T1000 (cell line): ENCODE measurements around the gene TNFAIP8L2.
"Not testable (repeated sequence)": the region's sequence is repeated elsewhere in the genome, so short reads cannot be mapped to it uniquely, and the experiment has no call there.

Source experiments
- DNase-seq: peaks from one replicate; lab custom pipeline; 2025; ENCODE audit warnings: mixed read lengths; lab: John Stamatoyannopoulos, UW

The TNFAIP8L2 gene

DNA sequence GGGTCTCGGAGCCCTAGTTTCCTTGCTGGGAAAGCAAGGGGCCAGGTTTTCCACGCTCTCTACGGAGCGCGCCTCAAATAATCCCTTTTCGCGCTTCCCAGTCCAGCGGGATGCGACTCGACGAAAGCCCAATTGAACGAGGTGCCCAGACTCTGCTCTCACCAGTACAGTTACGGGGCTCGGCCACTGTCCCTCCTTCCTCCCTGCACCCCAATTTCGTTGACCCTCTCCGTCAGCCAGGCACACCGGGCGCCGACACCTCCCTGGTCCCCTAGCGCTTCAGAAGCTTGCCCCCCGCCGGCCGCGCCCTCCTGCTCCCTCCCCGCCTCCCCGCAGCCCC is 10.4 kb upstream of the TNFAIP8L2 start:
- DNase-seq: peak; percentile 42

DNA sequence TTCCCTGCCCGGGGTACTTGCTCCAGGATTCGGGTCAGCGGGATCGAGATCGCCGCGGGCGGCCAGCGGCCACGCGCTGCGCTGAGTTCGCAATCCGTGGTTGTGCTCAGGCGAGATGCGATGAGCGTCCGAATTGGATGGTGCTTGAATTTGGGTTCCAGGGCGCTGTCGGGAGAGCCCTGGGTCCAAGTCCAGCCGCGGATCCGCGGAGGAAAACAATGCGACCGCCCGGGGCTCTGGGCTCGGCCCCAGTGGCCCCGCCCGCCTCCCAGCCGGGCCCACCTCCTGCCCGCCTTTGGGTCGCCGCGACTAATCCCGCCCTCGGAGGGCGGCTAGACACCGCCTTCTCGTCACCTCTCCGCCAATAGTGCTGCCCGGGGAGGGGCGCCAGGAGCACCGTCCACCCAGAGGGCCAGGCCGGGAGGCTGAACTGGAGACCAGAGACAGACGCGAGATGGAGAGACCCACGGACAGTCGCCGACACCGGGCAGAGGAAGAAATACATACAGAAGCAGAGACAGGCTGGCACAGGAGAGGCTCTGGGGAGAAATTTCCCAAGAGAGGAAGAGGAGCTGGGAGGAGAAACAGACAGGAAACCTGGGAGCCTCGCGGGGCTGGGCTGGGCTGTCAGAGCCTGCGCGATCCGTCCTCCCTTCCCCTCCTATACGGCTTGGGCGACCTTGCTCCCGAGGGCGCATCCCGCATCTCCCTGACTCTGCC is 9.9 kb upstream of the TNFAIP8L2 start, which contains the start of gene SEMA6C:
Gene SEMA6C (minus strand): TSS at position 220 of the 720 bp plus-strand sequence. CDS start 4,010 bp downstream, outside the sequence.
- DNase-seq: peak; percentile 95

DNA sequence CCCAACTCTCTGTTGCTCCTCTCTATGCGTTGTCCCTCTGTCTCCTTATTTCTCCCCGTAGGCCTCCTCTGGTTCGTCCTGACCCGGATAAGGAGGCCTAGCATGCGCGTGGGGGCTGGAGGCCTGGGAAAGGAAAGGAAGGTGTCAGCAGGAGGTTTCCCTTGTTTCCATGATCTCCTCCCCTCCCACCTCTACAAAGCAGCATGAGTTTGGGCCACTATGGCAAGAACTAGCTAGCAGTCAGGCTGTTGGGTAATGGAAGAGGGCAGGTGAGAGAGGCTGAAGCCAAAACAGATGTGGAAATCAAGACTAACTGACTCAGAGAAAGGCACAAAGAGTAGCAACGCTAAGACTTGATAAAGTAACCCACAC is 9.3 kb upstream of the TNFAIP8L2 start:
- DNase-seq: no peak

- DNase-seq: no peak
Observed at GRCh38 chr1:151147665-151148064, 8.8 kb upstream of the TNFAIP8L2 start.

DNA sequence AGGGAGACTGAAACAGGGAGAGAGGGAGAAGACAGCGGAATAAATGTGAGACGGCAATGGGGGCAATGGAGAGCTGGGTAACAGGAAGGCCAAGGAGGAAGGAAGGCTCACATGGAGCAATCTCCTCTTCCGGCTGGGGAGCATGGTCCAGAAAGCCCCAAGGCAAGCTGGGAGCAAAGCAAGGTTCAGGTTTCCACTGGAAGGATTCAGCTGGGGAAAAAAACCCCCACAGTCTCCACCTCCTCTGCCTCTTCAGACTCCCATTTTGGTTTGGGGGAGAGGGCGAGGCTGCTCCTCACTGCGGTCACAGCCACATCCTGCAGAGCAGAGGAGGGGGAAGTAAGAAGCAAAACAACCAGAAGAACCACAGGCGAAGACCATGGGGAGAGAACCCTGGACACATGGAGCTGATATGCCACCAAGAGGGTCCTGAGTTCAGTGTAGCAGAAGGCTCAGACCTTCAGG is 650 bp downstream of the TNFAIP8L2 start:
- DNase-seq: no peak

GRCh38 chr1:151158326-151158725 is 1.9 kb downstream of the TNFAIP8L2 start:
- DNase-seq: no peak

DNA sequence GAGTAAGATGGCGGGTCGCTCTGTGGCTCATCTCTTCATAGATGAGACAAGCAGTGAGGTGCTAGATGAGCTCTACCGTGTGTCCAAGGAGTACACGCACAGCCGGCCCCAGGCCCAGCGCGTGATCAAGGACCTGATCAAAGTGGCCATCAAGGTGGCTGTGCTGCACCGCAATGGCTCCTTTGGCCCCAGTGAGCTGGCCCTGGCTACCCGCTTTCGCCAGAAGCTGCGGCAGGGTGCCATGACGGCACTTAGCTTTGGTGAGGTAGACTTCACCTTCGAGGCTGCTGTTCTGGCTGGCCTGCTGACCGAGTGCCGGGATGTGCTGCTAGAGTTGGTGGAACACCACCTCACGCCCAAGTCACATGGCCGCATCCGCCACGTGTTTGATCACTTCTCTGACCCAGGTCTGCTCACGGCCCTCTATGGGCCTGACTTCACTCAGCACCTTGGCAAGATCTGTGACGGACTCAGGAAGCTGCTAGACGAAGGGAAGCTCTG is 2.4 kb downstream of the TNFAIP8L2 start:
- no peak for DNase-seq

DNA sequence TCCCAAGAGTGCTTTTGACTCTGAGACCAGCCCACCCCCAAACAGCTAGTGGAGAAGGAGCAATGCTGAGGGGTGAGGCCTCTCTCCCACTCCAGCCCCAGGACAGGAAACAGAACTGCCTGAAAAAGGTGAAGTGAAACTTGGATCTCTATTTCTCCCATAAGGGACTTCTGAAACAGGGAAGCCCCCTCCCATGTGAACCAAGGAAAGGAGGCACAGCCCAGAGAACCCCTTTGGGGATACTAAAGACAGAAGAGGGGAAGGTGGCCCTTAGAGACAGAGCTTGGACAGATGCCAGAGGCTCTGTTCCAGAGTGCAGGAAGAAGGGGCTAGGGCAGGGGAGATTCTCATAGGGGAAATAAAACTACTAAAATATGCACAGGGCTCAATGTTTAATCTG is 2.9 kb downstream of the TNFAIP8L2 start:
- no peak for DNase-seq

- no peak for DNase-seq
Observed at GRCh38 chr1:151164732-151165280, 8.4 kb downstream of the TNFAIP8L2 start.

- no peak for DNase-seq
Observed at GRCh38 chr1:151165281-151165737, 8.9 kb downstream of the TNFAIP8L2 start.

DNA sequence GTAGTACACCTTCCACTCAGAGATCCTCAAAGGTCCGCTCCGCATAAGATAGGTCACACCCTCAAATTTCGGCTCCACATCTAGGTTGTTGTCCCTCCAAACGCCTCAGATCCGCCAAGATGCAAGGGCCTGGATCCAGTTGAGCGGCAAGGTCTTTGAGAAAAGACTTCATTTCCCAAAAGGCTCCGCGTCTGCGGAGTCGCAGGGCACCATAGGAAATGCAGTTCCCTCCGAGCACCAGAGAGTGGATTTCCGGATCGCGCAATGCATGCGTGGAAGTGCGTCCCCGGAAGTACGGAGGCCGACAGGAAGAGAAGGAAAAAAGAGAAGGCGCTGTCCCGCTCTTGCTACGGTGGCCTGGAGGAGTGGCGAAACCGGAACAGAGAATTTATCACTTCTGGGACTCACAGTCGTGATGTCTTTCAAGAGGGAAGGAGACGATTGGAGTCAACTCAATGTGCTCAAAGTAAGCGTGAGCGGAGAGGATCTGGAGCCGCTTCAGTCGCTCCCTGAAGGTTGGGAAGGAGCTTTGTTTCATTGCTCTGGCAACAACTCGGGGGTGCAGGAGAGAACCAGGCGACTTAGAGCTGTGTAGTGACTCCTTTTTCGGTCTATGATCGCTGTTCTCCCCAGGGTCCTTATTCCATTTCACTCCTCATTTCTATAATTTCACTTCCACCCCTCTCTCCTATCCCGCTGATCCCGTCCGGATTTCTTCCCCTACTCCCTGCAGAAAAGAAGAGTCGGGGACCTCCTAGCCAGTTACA is 9.5 kb downstream of the TNFAIP8L2 start, which contains the start of the genes LYSMD1 and SCNM1:
Gene LYSMD1 (minus strand): TSS at position 165 of the 767 bp plus-strand sequence. CDS start 644 bp downstream, outside the sequence.
Gene SCNM1 (plus strand): TSS at position 407 of the 767 bp plus-strand sequence. CDS start 9 bp downstream, at position 416.
- DNase-seq: peak; percentile 94

- DNase-seq: no peak
Observed at GRCh38 chr1:151166505-151166956, 10.1 kb downstream of the TNFAIP8L2 start.

DNA sequence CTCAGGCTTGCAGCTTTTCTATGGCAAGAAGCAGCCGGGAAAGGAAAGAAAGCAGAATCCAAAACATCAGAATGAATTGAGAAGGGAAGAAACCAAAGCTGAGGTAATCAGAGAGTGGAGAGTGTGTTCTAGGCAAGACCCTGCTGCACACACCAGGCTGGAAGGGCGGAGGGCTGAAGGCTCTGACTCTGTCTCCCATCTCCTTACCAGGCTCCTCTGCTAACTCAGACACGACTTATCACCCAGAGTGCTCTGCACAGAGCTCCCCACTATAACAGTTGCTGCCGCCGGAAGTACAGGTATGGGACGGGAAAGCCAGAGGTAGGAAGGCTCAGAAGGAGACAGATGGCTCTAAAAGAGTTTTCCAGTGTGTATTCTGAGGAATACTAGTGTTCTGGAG is 10.7 kb downstream of the TNFAIP8L2 start:
- DNase-seq: no peak

DNA sequence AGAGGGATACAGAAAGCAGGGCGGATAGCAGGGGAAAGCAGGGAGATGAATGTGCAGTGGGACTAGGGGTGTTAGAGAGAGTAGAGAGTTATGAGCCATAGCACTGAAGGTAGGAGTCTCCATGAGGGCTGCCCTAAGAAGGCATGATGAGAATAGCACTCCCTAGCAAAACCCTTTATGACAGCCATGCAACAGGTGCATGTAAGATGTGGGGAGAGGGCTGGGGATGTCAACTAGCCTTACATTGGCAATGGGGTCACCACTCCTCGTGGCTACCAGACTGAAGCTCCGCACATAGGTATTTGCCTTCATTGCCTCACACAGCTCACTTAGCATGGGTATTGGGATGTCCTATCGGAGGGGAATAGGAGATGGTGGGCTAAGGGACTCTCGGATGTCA is 14.7 kb downstream of the TNFAIP8L2 start:
- DNase-seq: no peak

- no peak for DNase-seq
Observed at GRCh38 chr1:151175041-151175741, 18.7 kb downstream of the TNFAIP8L2 start.

DNA sequence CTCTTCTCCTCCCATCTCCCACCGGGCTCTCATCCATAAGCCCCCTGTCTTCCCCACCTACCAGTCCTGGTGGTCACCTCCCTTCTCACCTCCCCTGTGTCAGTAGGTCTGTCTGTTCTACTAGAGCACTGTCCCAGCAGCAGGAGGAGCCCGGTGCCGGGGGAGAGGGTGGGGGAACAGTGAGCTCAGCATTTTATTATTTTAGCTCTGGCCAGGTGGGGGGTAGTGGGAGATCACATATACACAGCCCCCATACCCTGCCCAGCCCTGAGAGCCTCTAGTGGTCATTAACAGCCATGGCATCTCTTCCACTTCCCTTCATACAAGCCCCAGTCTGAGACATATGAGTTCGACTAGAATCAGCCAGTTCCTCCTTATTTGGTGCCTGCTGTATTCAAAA is 19.4 kb downstream of the TNFAIP8L2 start, which contains the start of gene TMOD4:
Gene TMOD4 (minus strand): TSS at position 119 of the 400 bp plus-strand sequence. CDS start 1,106 bp downstream, outside the sequence.
- no peak for DNase-seq

GRCh38 chr1:151176514-151177045 is 20.1 kb downstream of the TNFAIP8L2 start:
- no peak for DNase-seq

DNA sequence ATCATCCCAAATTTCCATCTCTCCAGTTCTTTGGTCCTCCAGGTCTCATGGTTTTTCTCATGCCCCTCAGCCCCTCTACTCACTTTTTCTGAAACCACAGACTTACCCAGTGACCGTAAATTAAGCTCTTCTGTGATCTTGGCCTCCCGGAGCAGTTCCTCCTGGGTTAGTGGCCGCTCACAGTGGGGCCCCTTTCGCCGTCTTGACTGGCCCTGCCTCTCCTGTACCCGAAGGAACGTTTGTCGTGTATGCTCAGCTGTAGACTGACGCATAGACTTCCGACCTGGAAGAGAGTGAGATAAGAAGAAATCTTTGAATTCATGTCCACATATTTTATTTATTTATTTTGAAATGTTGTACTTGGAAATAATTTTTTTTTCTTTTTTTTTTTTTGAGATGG is 27.8 kb downstream of the TNFAIP8L2 start:
- no peak for DNase-seq

DNA sequence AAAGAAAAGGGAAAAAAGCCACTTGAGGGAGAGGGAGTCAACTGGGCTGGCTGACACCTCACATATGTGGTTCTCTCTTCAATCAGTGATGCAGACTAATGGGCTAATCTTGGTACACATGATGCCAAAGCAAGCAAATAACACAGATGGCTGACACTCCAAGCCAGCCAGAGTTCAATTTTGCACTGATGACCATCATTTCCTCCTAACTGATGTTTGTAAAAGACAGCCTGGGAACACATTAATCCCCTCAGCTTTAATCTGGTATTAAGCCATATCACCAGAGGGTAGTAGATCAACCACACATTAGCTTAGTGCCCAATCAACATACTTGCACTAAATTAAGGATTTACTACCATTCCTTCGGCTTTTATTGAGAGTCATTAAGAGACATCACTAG is 30.8 kb downstream of the TNFAIP8L2 start:
- DNase-seq: no peak

- DNase-seq: not testable (repeated sequence)
Observed at GRCh38 chr1:151188667-151189066, 32.2 kb downstream of the TNFAIP8L2 start.
